GM19463 (cell line): ENCODE results near the gene LRRC7.
"Not testable (repeated sequence)": the region's sequence is repeated elsewhere in the genome, so short reads cannot be mapped to it uniquely, and the experiment has no call there.

Experiments
- ATAC-seq: cut with Tn5 transposase; IDR thresholded peaks from one replicate; pipeline ENCODE4 v1.9.1; 2021; ENCODE audit warnings: mild to moderate bottlenecking, moderate library complexity; ENCODE audit not compliant: unreplicated experiment

The LRRC7 gene

GRCh38 chr1:69862906-69863305, 295.2 kb downstream of the LRRC7 start:
- no peak for ATAC-seq

GRCh38 chr1:69863704-69864103, 296.0 kb downstream of the LRRC7 start:
- no peak for ATAC-seq

- ATAC-seq = no peak
Observed at GRCh38 chr1:69871412-69871811, 303.7 kb downstream of the LRRC7 start.

GRCh38 chr1:69878338-69878737, 310.6 kb downstream of the LRRC7 start:
- no peak for ATAC-seq

- ATAC-seq = not testable (repeated sequence)
Observed at GRCh38 chr1:69888016-69888415, 320.3 kb downstream of the LRRC7 start.

GRCh38 chr1:69888657-69889056, 320.9 kb downstream of the LRRC7 start:
- ATAC-seq = no peak

- no peak for ATAC-seq
Observed at GRCh38 chr1:69898403-69898947, 330.8 kb downstream of the LRRC7 start.

- ATAC-seq = no peak
Observed at GRCh38 chr1:69911301-69911801, 343.6 kb downstream of the LRRC7 start.

- no peak for ATAC-seq
Observed at GRCh38 chr1:69913977-69914376, 346.3 kb downstream of the LRRC7 start.

- no peak for ATAC-seq
Observed at GRCh38 chr1:69914976-69915765, 347.4 kb downstream of the LRRC7 start.

GRCh38 chr1:69919129-69919921, 351.6 kb downstream of the LRRC7 start:
- no peak for ATAC-seq

GRCh38 chr1:69919922-69920273, 352.2 kb downstream of the LRRC7 start:
- ATAC-seq = no peak

GRCh38 chr1:69920426-69920825, 352.7 kb downstream of the LRRC7 start:
- no peak for ATAC-seq

- ATAC-seq = no peak
Observed at GRCh38 chr1:69921486-69921885, 353.8 kb downstream of the LRRC7 start.

GRCh38 chr1:69928234-69928633, 360.5 kb downstream of the LRRC7 start:
- ATAC-seq = not testable (repeated sequence)

GRCh38 chr1:69929308-69930057, 361.8 kb downstream of the LRRC7 start:
- ATAC-seq = no peak

- ATAC-seq = no peak
Observed at GRCh38 chr1:69930396-69930795, 362.7 kb downstream of the LRRC7 start.

- no peak for ATAC-seq
Observed at GRCh38 chr1:69932760-69933159, 365.0 kb downstream of the LRRC7 start.

GRCh38 chr1:69940231-69940630, 372.5 kb downstream of the LRRC7 start:
- no peak for ATAC-seq

- no peak for ATAC-seq
Observed at GRCh38 chr1:69940816-69941215, 373.1 kb downstream of the LRRC7 start.

- no peak for ATAC-seq
Observed at GRCh38 chr1:69943030-69943429, 375.3 kb downstream of the LRRC7 start.
